Activated effector memory CD4-positive, alpha-beta T cell treated with Interleukin-2 at 50 U/mL for 16 hours (primary cell): ENCODE results near the gene CENPK.
"Not testable (repeated sequence)": the region's sequence is repeated elsewhere in the genome, so short reads cannot be mapped to it uniquely, and the experiment has no call there.

Source experiments
- DNase-seq: peaks from one replicate; pipeline ENCODE4 v3.0.0-alpha.2; 2020

The CENPK gene

GRCh38 chr5:65562731-65563701 lies at the start of gene CENPK, which contains the start of gene PPWD1:
TSS of gene CENPK (minus strand) at chr5:65563168. CDS start at chr5:65554907, 8,261 bp downstream.
TSS of gene PPWD1 (plus strand) at chr5:65563296. CDS start at chr5:65563311, 15 bp downstream.
- DNase-seq: peak; percentile 90

- no peak for DNase-seq
Measured at GRCh38 chr5:65612298-65612907, 49.4 kb upstream of the CENPK start.

GRCh38 chr5:65611524-65611923 lies 48.6 kb upstream of the CENPK start:
- DNase-seq: no peak

- DNase-seq: not testable (repeated sequence)
Measured at GRCh38 chr5:65601761-65602160, 38.8 kb upstream of the CENPK start.

- no peak for DNase-seq
Measured at GRCh38 chr5:65588694-65589093, 25.7 kb upstream of the CENPK start.

- no peak for DNase-seq
Measured at GRCh38 chr5:65577141-65577540, 14.2 kb upstream of the CENPK start.

- DNase-seq: no peak
Measured at GRCh38 chr5:65570598-65571226, 7.7 kb upstream of the CENPK start.

- DNase-seq: no peak
Measured at GRCh38 chr5:65566505-65566904, 3.5 kb upstream of the CENPK start.

GRCh38 chr5:65563777-65564176 lies 809 bp upstream of the CENPK start:
- DNase-seq: no peak

- DNase-seq: no peak
Measured at GRCh38 chr5:65556718-65557117, 6.2 kb downstream of the CENPK start.

GRCh38 chr5:65556181-65556580 lies 6.8 kb downstream of the CENPK start:
- DNase-seq: no peak

- no peak for DNase-seq
Measured at GRCh38 chr5:65555287-65555686, 7.7 kb downstream of the CENPK start.

- no peak for DNase-seq
Measured at GRCh38 chr5:65553941-65554340, 9.0 kb downstream of the CENPK start.

GRCh38 chr5:65548281-65548680 lies 14.7 kb downstream of the CENPK start:
- no peak for DNase-seq

GRCh38 chr5:65546141-65546540 lies 16.8 kb downstream of the CENPK start:
- no peak for DNase-seq

- no peak for DNase-seq
Measured at GRCh38 chr5:65544473-65544872, 18.5 kb downstream of the CENPK start.

- no peak for DNase-seq
Measured at GRCh38 chr5:65539827-65540226, 23.1 kb downstream of the CENPK start.

- DNase-seq: no peak
Measured at GRCh38 chr5:65535529-65535987, 27.4 kb downstream of the CENPK start.

GRCh38 chr5:65530904-65531303 lies 32.1 kb downstream of the CENPK start:
- no peak for DNase-seq

GRCh38 chr5:65525726-65526125 lies 37.2 kb downstream of the CENPK start:
- DNase-seq: no peak

- DNase-seq: no peak
Measured at GRCh38 chr5:65512170-65512937, 50.6 kb downstream of the CENPK start.

- DNase-seq: no peak
Measured at GRCh38 chr5:65508978-65509377, 54.0 kb downstream of the CENPK start.

- no peak for DNase-seq
Measured at GRCh38 chr5:65506961-65507360, 56.0 kb downstream of the CENPK start.
